ENCODE results near the gene CFAP73.
"Not testable (repeated sequence)": the region's sequence is repeated elsewhere in the genome, so short reads cannot be mapped to it uniquely, and the experiment has no call there.

The CFAP73 gene

GRCh38 chr12:113200021-113200797 is 50.7 kb downstream of the CFAP73 start:
- H3K4me1 Mint-ChIP-seq: peaks cover 10% of the 10 kb centered on the region
- DNase-seq (ENCODE audit: low spot score in 2 of 2) (no peak), ATAC-seq (no peak)
- H3K36me3 Mint-ChIP-seq: no peaks in the 10 kb centered on the region
- H3K27ac Mint-ChIP-seq: no peak overlapping the region
- no peak overlapping the region for H3K4me3 Mint-ChIP-seq
- no peaks in the 10 kb centered on the region for H3K9me3 Mint-ChIP-seq

- DNase-seq (ENCODE audit: low spot score in 2 of 2) (no peak), ATAC-seq (no peak)
- Mint-ChIP-seq H3K4me1 (peaks cover 10% of the 10 kb centered on the region), H3K9me3 (no peaks in the 10 kb centered on the region), H3K4me3 (no peak overlapping the region), H3K27ac (no peak overlapping the region), H3K36me3 (no peaks in the 10 kb centered on the region)
Observed at GRCh38 chr12:113201187-113202177, 52.0 kb downstream of the CFAP73 start.

GRCh38 chr12:113202300-113203075 is 53.0 kb downstream of the CFAP73 start:
- Mint-ChIP-seq H3K4me3 (no peak overlapping the region), H3K27ac (no peak overlapping the region), H3K9me3 (no peaks in the 10 kb centered on the region), H3K4me1 (peaks cover 12% of the 10 kb centered on the region), H3K36me3 (peaks cover 4% of the 10 kb centered on the region)
- DNase-seq (ENCODE audit: low spot score in 2 of 2): no peak
- ATAC-seq: no peak

- Mint-ChIP-seq H3K4me1 (peaks cover 25% of the 10 kb centered on the region), H3K27ac (no peak overlapping the region), H3K36me3 (peaks cover 16% of the 10 kb centered on the region), H3K4me3 (no peak overlapping the region), H3K9me3 (no peaks in the 10 kb centered on the region)
- DNase-seq (ENCODE audit: low spot score in 2 of 2) (no peak), ATAC-seq (no peak)
Observed at GRCh38 chr12:113203852-113204760, 54.6 kb downstream of the CFAP73 start.

- no peak overlapping the region for H3K4me3 Mint-ChIP-seq
- H3K4me1 Mint-ChIP-seq: peaks cover 25% of the 10 kb centered on the region
- H3K27ac Mint-ChIP-seq: no peak overlapping the region
- H3K36me3 Mint-ChIP-seq: peaks cover 16% of the 10 kb centered on the region
- DNase-seq (ENCODE audit: low spot score in 2 of 2) (no peak), ATAC-seq (no peak)
- H3K9me3 Mint-ChIP-seq: no peaks in the 10 kb centered on the region
Observed at GRCh38 chr12:113204804-113205203, 55.3 kb downstream of the CFAP73 start.

- Mint-ChIP-seq H3K4me1 (peaks cover 39% of the 10 kb centered on the region), H3K36me3 (peaks cover 16% of the 10 kb centered on the region), H3K27ac (peak overlapping the region; percentile 65)
- DNase-seq (ENCODE audit: low spot score in 2 of 2); H3K9me3 Mint-ChIP-seq; H3K4me3 Mint-ChIP-seq; ATAC-seq: not testable (repeated sequence)
Observed at GRCh38 chr12:113206802-113207201, 57.3 kb downstream of the CFAP73 start.

- H3K4me3 Mint-ChIP-seq: peak overlapping the region; percentile 65
Observed at GRCh38 chr12:113207613-113208040, 58.1 kb downstream of the CFAP73 start.

GRCh38 chr12:113208041-113208934 is 58.8 kb downstream of the CFAP73 start:
- ATAC-seq (peak; percentile 91), DNase-seq (ENCODE audit: low spot score in 2 of 2) (peak; percentile 43 to 89)
- H3K36me3 Mint-ChIP-seq: peaks cover 16% of the 10 kb centered on the region
- H3K9me3 Mint-ChIP-seq: no peaks in the 10 kb centered on the region
- H3K4me1 Mint-ChIP-seq: peaks cover 39% of the 10 kb centered on the region
- peak overlapping the region; percentile 94 for H3K27ac Mint-ChIP-seq
- H3K4me3 Mint-ChIP-seq: peak overlapping the region; percentile 65

More at GRCh38 chr12:113207613-113208040, 58.1 kb downstream of the CFAP73 start:
- H3K4me1 Mint-ChIP-seq: peaks cover 39% of the 10 kb centered on the region
- H3K27ac Mint-ChIP-seq: peak overlapping the region; percentile 94
- DNase-seq (ENCODE audit: low spot score in 2 of 2): peak in 1 of 2 donors; percentile 63
- peaks cover 16% of the 10 kb centered on the region for H3K36me3 Mint-ChIP-seq
- no peaks in the 10 kb centered on the region for H3K9me3 Mint-ChIP-seq
- ATAC-seq: peak; percentile 26

Data from stimulated activated effector memory CD8-positive, alpha-beta T cell treated with anti-CD3 and anti-CD28 coated beads, Interleukin-12 subunit alpha, Interleukin-12 subunit beta, amount 100 ng/mL, for 72 hours (primary cell).